MG63 (cell line): Measurements from ENCODE around the gene FOXO3. TPM values are rescaled to one million over a fixed set of nuclear protein-coding genes. Genes with fewer than 3 reads are reported as not detected.

Experiments
- DNase-seq: peaks from one replicate; pipeline ENCODE4 v3.0.0-alpha.2; 2020
- H3K27me3 ChIP-seq: fragments of 250-450 bp; sonication (Bioruptor Pico); 2 replicates; pipeline ENCODE4 v1.5.1; 2020; ENCODE audit warnings: mild to moderate bottlenecking, moderate library complexity
- H3K36me3 ChIP-seq: fragments of 250-450 bp; sonication (Bioruptor Pico); 2 replicates; pipeline ENCODE4 v1.5.1; 2020; ENCODE audit warnings: mild to moderate bottlenecking, moderate library complexity
- H3K4me3 ChIP-seq: fragments of 250-450 bp; sonication (Bioruptor Pico); 2 replicates; pipeline ENCODE4 v1.5.1; 2020; ENCODE audit warnings: mild to moderate bottlenecking, moderate library complexity
- H3K9me3 ChIP-seq: fragments of 250-450 bp; sonication (Bioruptor Pico); 2 replicates; pipeline ENCODE4 v1.5.1; 2020; ENCODE audit warnings: mild to moderate bottlenecking, moderate library complexity
- total RNA-seq: library from RNA; depleted of rRNA; stranded (reverse); fragments of >200 nt; shearing (Covaris generic); gene quantifications from 2 replicates; pipeline ENCODE4 v1.2.3, GENCODE V29; 2014; ENCODE audit warnings: low replicate concordance

FOXO3 gene
- total RNA-seq, 1 experiment from 2014 or later, result 14.9 TPM

DNA sequence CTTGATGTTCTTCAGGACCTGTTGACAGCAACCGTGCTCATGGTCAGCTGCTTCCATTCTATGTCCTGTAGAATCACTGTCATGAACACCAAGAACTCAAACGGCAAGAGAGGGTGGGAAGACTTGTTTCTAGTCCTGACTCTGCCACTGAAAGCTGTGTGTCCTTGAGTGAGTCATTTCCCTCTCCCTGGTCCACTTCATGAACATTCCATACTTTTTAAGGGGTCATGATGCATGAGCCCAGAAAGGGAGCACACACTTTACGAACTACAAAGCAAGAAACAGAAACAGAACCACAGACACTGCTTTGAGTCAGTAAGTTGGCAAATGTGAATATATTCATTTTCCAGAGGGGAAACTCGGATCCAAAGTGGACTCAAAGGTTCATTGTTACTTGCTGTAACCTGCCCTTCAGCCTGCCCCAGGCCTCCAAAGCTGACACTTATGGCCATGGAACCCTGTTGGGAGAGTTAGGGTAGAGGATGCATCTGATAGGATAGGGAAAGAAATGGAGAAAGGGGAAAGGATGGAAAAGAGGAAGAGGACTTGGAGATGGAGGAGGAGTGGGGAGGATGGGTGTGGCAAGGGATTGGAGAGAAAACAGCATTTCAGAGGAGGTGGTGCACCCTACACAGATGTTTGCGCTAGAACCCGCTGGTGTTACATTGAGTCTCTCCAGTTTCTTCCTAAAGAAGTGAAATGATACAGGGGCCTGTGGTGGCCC is 129.8 kb downstream of the FOXO3 start:
- Histone ChIP-seq H3K27me3 (no peaks in the 10 kb centered on the region), H3K36me3 (peaks cover 23% of the 10 kb centered on the region), H3K4me3 (no peak overlapping the region), H3K9me3 (no peaks in the 10 kb centered on the region)
- no peak for DNase-seq

DNA sequence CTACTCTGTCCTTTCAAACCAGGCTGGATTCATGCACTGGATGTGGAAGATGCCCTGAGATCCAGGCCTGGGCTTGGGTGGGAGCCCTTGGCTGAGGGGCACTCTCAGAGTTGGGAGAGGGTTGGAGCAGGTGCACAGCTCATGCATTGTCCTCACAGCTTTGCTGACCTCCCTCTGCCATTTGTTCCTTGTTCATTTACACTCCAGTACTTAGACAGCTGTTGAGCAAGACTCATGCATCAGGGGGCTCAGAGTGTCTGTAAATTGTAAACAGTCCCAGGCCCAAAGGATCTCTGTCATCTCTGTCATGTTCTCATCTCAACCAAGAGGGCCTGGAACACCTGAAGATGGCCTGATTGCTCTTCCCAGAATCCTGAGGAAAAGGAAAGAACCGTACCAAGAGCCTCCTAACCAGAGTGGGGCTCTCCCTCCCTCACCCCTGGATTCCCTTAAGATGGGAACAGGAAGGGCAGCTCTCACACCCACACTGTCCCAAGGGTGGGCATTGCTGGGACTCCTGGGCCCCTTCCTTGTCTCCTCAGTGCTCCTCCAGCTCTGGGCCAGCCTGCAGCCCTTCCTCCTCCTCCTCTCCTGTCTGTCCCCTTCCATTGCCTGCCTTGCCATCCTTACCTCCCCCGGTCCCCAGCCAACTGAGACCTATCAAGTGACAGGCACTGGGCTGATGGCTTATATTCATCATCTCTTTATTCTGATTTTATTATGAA is 132.9 kb downstream of the FOXO3 start:
- Histone ChIP-seq H3K27me3 (no peaks in the 10 kb centered on the region), H3K4me3 (no peak overlapping the region), H3K36me3 (peaks cover 10% of the 10 kb centered on the region), H3K9me3 (no peaks in the 10 kb centered on the region)
- DNase-seq, result no peak

DNA sequence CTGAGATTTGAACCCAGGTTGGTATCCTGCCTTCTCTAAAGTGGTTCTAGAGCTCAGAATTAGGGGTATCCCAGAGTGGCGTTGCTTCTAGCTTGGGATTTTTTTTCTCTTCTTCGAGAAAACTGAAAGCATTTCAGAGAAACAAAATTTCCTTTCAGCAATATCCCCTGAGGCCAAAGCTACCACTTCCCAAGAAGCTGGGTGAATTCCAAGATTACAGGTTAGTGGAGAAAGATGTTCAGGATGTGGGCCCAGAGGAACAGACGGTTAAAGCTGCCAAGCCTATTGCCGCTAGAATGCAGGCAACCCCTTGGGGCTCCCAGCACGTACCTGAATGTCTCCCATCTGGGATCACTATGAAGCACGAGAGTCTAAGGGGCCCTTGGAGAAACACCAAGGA is 134.1 kb downstream of the FOXO3 start:
- Histone ChIP-seq H3K36me3 (peaks cover 4% of the 10 kb centered on the region), H3K9me3 (no peaks in the 10 kb centered on the region), H3K27me3 (no peaks in the 10 kb centered on the region), H3K4me3 (no peak overlapping the region)
- no peak for DNase-seq

DNA sequence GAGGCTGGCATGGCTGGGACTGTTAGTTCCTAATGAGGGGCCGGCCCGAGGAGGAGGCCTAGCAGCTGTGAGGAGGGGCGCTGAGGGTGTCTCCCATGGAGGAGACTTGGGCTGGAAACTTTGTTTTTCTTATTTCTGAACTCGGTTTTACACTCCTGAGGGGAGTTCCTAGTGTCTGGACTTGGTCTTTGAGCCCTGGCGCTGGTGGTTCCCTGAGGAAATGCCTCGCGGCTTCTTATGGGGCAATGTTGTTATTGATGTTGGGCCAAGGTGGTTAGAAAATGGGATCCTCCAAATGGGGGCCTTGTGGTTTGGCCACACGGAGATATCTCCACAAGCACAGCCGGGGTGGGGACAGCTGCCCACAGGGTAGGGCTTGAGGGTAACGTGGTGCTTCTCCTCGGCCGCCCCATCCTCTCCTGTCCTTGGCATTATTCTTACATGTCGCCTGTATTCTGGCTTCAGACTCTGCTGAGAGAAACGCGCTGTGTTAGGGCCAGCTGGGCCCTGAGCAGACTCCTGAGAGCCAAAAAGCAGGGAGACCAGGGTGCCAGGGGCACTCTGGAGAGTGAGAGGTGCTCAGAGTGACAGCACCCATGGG is 136.9 kb downstream of the FOXO3 start:
- Histone ChIP-seq H3K4me3 (no peak overlapping the region), H3K36me3 (no peaks in the 10 kb centered on the region), H3K9me3 (peaks cover 14% of the 10 kb centered on the region), H3K27me3 (no peaks in the 10 kb centered on the region)
- no peak for DNase-seq

DNA sequence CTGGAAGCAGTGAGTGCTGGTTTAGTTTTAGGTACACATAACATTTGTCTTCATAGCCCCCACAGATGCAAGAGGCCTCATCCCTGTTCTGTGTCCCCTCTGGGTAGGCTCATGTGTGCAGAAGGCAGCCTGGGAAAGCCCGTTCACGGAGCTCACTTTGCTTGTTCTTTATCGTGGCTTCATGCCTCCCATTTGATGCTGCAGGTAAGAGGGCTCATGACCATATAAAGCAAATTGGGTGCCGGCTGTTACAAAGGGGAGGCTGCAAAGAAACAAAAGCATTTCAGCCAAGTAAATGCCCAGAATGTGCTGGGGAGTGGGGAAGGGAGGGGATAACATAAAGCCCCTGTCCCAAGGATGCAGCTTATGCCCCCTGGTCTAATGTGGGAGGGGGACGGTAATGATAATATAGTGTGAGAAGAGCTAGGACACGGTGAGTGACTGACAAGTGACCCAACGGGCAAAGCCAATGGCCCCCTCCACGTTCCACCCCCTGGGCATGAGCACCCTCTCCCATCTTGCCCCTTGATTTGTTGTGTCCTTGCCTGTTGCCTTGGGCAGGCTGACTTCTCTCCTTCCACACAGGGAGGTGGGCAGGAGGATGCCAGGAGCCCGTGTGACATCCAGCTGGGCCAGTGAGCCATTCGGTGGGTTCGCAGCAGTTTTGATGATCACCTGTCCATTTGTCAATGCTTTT is 138.0 kb downstream of the FOXO3 start:
- peaks cover 22% of the 10 kb centered on the region for H3K9me3 ChIP-seq

DNA sequence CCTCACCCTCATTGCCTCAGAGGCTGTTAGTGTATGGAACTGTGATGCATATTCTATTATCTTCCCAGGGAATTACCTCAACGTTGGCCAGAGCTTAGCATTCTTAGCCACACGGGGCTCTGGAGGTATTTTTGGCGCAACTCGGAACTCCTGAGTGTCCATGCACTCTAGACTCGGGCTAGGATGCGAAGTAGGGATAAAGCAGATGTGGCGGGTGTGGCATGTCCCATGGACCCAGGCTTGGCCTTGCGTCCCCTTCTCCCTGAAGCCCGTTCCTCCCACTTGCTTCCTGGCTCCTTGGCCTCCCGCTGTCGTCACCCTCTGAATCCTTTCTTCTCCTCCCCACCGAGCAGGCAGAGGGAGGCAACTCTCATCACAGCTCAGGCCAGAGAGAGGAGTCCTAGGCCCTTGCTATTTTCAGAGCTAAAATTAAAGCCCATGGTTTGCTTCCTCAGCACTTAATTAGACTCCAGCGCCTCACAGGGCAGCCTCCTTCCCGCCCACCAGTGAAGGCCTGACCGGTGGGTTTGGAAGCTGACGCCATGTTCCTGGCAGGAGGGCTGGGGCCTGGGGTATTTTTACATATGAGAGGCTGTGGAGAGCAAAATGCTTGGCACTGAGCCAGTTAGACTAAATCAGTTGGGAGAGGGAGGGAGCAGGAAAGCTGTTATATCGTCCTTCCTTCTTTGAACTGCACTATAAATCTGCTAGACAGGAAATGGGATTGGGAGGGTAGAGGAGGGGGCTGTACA is 138.7 kb downstream of the FOXO3 start:
- H3K27me3 ChIP-seq, result no peaks in the 10 kb centered on the region

More for the DNA sequence above, 138.0 kb downstream of the FOXO3 start:
- Histone ChIP-seq H3K4me3 (no peak overlapping the region), H3K36me3 (no peaks in the 10 kb centered on the region), H3K27me3 (no peaks in the 10 kb centered on the region)
- no peak for DNase-seq

DNA sequence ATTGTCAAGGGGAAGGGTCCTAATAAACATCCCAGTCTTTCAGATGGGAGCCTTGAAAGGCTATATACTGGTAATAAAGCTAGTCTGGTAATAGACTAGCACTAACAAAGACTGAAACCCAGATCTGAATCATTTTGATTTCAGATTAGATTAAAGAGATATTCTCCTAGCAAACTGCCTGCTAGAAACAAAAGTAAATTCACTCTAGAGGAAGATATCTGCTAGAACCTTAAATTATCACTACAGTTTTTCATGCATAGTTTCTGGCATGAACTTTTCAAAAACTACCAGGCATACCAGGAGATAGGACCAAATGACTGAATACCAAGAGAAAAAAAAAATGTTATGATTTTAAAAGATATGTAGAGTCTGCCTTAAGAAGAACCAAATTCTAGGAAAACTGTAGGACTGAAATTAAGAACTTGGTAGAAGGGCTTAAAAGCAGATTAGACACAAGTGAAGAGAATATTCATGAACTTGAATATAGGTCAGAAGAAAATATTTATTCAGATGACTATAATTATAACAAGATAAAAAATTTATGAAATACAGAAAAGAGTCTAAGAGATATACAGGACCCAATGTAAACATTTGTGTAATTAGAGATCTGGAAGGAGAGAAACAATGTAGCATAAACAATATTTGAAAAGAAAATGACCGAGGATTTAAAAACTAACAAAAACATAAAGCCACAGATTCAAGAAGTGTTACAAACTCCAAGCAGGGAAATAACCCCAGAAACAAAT is 141.6 kb downstream of the FOXO3 start:
- Histone ChIP-seq H3K36me3 (no peaks in the 10 kb centered on the region), H3K4me3 (no peak overlapping the region), H3K27me3 (no peaks in the 10 kb centered on the region), H3K9me3 (peaks cover 22% of the 10 kb centered on the region)
- no peak for DNase-seq

More for the DNA sequence above, 138.7 kb downstream of the FOXO3 start:
- no peak for DNase-seq
- Histone ChIP-seq H3K36me3 (no peaks in the 10 kb centered on the region), H3K9me3 (peaks cover 22% of the 10 kb centered on the region), H3K4me3 (no peak overlapping the region)

DNA sequence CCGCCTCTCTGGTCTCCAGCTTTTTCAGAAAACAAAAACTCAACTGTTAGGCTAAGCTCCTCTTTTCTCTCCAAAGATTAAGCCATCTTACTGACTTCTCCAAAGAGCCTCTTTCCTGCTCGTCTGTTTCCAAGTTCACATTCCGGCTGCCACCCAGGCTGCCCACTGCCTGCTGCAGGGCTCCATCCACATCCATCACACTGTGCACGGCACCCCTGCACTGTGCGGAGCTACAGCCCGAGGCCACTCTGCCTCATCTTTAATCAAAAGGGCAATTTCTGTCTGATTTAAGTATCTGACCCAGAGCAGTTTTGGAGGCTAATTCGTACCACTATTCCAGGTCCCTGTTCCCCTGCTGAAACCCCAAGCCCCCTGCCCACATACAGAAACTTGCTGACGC is 145.9 kb downstream of the FOXO3 start:
- peaks cover 18% of the 10 kb centered on the region for H3K9me3 ChIP-seq
- H3K4me3 ChIP-seq, result no peak overlapping the region
- no peak for DNase-seq
- no peaks in the 10 kb centered on the region for H3K27me3 ChIP-seq
- H3K36me3 ChIP-seq, result no peaks in the 10 kb centered on the region

DNA sequence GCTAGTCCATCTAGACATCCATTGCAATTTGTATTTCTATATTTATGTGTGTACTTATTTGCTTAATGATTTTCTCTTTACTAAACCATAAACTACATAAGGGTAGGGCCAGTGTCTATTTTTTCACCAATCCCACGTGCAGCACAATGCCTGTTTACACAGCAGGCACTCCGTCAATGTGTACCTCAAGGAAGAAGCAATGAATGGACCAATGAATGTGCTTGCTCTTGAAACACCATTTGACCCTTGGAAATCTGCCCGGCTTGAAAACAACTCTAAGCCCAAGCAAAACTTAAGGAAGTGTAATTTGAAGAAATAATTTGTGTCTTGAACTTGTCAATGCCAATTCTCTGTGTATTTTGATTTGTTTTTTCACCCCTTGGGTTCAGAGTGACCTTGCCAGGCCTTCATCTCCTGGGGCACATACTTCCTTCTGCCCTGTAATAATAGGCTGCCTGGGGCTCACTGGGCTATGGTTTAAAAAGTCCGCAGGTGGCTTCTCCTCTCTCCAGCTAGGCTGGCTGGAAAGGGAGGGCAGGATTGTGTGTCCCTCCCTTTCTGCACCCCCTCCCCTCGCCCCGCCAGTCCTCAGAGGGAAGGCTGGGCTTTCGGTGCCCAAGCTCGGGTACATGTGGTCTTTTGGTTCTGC is 146.7 kb downstream of the FOXO3 start:
- Histone ChIP-seq H3K9me3 (peaks cover 10% of the 10 kb centered on the region), H3K4me3 (no peak overlapping the region), H3K36me3 (no peaks in the 10 kb centered on the region), H3K27me3 (no peaks in the 10 kb centered on the region)
- DNase-seq, result no peak

DNA sequence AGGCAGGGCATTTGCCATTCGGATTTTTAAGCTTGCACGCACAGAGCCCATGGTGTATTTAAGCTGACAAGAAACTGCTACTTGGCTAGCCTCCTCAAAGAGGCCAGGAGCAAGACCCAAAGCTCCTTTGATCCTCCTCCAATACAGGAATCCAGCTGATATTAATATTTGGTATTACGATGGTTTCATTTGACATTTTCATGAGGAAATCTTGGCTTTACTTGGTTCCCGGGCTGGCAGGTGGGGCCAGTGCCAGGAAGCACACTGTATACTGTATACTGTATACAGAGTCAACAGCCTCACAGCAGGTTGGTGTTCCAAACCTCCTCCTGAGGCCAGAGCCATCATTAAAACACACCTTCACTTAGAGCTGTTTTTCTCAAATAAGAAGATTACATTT is 149.3 kb downstream of the FOXO3 start:
- Histone ChIP-seq H3K27me3 (no peaks in the 10 kb centered on the region), H3K9me3 (no peaks in the 10 kb centered on the region), H3K4me3 (no peak overlapping the region), H3K36me3 (no peaks in the 10 kb centered on the region)
- DNase-seq, result no peak

DNA sequence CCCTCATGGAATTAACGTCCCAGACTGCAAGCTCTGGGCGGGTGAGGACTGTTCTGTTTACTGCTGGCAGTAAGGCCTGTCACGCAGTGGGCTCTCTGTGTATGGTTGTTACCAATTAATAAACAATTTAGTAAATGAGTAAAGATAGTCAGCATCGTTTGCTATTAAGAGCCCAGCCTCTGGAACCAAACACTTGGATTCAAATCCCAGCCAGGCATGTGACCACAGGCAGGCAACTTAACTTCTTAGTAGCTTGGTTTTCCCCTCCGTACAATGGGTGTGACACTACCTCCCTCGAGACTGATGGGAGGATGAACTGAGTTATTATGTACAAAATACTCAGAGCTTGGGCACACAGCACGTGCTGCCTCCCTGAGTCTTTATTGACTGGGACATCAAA is 149.8 kb downstream of the FOXO3 start:
- DNase-seq, result no peak
- no peaks in the 10 kb centered on the region for H3K9me3 ChIP-seq

DNA sequence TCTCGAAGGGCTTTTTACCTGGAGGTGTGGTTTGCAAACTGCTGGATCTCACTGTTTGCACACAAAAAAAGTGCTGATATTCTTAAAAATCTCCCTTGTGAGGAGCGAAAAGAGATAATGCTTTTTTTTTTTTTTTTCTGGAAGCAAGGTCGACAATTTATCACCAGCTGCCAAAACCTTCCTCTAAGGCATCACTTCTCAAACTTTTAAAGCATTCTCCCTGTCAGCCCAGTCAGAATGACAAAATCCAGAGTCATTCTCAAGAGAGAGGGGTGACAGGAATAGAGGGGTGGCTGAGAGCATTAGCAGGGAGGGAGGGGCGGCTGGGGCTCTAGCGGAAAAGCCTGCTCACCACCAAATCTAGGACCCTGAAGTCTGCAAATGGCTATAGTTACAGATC is 150.4 kb downstream of the FOXO3 start:
- H3K4me3 ChIP-seq, result no peak overlapping the region
- DNase-seq, result no peak
- no peaks in the 10 kb centered on the region for H3K9me3 ChIP-seq
- H3K27me3 ChIP-seq, result no peaks in the 10 kb centered on the region
- no peaks in the 10 kb centered on the region for H3K36me3 ChIP-seq

More for the DNA sequence above, 149.8 kb downstream of the FOXO3 start:
- Histone ChIP-seq H3K4me3 (no peak overlapping the region), H3K36me3 (no peaks in the 10 kb centered on the region), H3K27me3 (no peaks in the 10 kb centered on the region)

DNA sequence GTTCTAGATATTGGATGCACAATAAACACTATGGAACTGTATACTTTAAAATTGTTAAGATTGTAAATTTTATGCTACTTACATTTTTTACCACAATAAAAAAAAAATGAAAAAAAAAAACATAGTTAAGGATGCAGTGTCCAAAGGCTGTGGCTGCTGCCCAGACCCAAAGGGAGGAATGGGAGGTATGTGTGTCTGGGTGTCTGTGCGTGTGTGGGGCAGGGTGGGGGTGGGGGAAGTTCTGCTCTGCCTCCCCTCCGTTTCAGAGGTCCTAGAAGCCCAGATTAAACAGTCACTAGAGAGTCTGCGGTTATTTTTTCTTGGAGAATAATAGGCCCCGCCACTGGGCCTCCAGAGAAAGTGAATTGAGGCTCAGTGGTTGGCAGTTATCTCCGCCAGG is 151.1 kb downstream of the FOXO3 start:
- no peaks in the 10 kb centered on the region for H3K27me3 ChIP-seq
- H3K4me3 ChIP-seq, result no peak overlapping the region
- DNase-seq, result no peak
- no peaks in the 10 kb centered on the region for H3K36me3 ChIP-seq
- H3K9me3 ChIP-seq, result no peaks in the 10 kb centered on the region

DNA sequence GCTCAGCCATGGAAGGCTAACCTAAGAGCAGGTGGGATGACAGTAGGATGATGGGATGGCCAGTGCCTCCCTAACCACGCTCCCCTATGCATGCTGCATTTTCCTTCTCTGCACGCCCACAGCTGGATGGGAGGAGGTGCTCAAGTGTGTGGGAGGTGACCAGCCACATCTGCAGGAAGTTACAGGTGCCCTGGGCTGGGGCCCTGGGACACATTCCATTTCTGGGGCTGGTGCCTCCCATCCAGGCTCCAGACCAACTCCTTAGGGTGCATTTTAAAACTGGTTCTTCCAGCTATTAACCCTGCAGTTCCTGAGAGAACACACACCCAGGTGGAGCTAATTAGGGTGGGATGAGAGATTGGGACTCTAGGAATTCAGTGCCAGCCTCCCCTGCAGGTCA is 152.2 kb downstream of the FOXO3 start:
- Histone ChIP-seq H3K27me3 (no peaks in the 10 kb centered on the region), H3K36me3 (no peaks in the 10 kb centered on the region), H3K4me3 (no peak overlapping the region), H3K9me3 (no peaks in the 10 kb centered on the region)
- DNase-seq, result no peak

DNA sequence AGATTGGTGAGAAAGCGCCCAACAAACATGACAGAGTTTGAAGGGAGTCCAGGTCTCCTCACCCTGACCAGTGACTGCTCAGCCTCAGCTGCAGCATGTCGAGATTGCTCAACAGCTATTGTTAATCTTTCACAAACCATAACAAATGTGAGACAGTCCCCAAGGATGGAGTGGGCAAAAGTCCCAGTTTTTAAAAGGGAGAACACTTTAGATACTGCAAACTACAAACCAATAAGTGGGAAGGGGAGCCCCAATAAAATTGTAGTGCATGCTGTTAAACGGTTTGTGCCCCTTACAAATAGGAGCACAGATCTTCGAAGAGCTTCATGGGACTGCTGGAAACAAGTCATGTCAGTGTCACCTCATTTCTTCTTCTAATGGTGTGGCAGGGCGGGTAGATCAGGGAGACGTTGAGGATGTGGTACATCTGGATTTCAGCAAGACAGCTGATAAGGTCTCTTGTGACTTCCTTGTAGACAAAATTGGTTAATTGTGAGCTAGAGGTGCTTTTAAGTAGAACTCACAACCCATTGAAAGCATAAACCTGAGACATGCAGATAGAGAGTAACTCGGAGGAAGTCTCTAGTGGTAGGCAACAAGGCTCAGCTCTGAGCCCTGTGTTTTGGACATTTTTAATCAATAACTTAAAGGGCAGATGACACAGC is 153.5 kb downstream of the FOXO3 start:
- DNase-seq, result peak; percentile 10
- H3K4me3 ChIP-seq, result no peak overlapping the region
- H3K36me3 ChIP-seq, result no peaks in the 10 kb centered on the region
- H3K27me3 ChIP-seq, result no peaks in the 10 kb centered on the region
- no peaks in the 10 kb centered on the region for H3K9me3 ChIP-seq
